K562 (cell line): Measurements from ENCODE around the gene RALGAPB. TPM values are rescaled to one million over a fixed set of nuclear protein-coding genes. Genes with fewer than 3 reads are reported as not detected.

Experiments
- GATAD2B ChIP-seq: fragments of 450-650 bp; IDR thresholded peaks from 2 replicates; pipeline ENCODE4 v1.6.1; 2017; ENCODE audit warnings: mild to moderate bottlenecking, borderline replicate concordance
- NFYB ChIP-seq: IDR thresholded peaks from 2 replicates; pipeline ENCODE4 v1.6.1; 2011; ENCODE audit warnings: mild to moderate bottlenecking, moderate library complexity; ENCODE audit not compliant: insufficient read length; ENCODE audit errors: extremely low read depth
- SMARCC2 ChIP-seq: fragments of 450-650 bp; IDR thresholded peaks from 2 replicates; pipeline ENCODE4 v1.6.1; 2017; ENCODE audit warnings: antibody characterized with exemption, moderate library complexity, mild to moderate bottlenecking, low read depth
- polyA plus RNA-seq, 8 experiments: library from polyadenylated mRNA; depleted of rRNA in 4 of 8; stranded (reverse) in 5 of 8; unstranded in 3 of 8; fragments of >200 nt; fragmentation: Nextera tagmentation in 2 of 8; fragmentation: Illumina TruSeq in 1 of 8; extraction: Ambion mirVana in 2 of 8; extraction: Trizol in 1 of 8; gene quantifications; 2 replicates each; pipeline versions ENCODE4 v1.2.1 to v1.2.3, GENCODE V29; 2011 to 2014; ENCODE audit warnings: inconsistent platforms in 1 of 8, missing spikeins in 1 of 8
- total RNA-seq, 7 experiments: library from RNA; depleted of rRNA in 6 of 7; stranded (reverse); fragments of >200 nt in 6 of 7; fragmentation: Illumina TruSeq in 2 of 7; extraction: Trizol in 2 of 7; gene quantifications; 2 replicates each; pipeline versions ENCODE4 v1.2.1 to v1.2.3, GENCODE V29; 2011 to 2021; ENCODE audit warnings: low replicate concordance in 1 of 7
- TF ChIP-seq, protein P1 (sequence below): sonication (generic); formaldehyde crosslinking; IDR thresholded peaks from 2 replicates; pipeline ENCODE4 v1.8.0; 2022; ENCODE audit warnings: mild to moderate bottlenecking, missing genetic modification reagents
- TF ChIP-seq, protein P2 (sequence below): fragments of 200-800 bp; sonication (Bioruptor generic); IDR thresholded peaks from 2 replicates; pipeline ENCODE4 v1.6.1; 2017; ENCODE audit warnings: missing genetic modification characterization, missing compliant biosample characterization
- TF ChIP-seq, protein P3 (sequence below), 2 experiments: fragments of 450-650 bp in 1 of 2; IDR thresholded peaks; 2 replicates each; pipeline ENCODE4 v1.6.1; 2011 to 2017; ENCODE audit warnings: low read depth in 2 of 2, antibody characterized with exemption in 1 of 2, borderline replicate concordance in 1 of 2, low read length in 1 of 2, mild to moderate bottlenecking in 1 of 2, mixed read lengths in 1 of 2; ENCODE audit not compliant: control insufficient read depth in 1 of 2
- TF ChIP-seq, protein P4 (sequence below): fragments of 450-650 bp; conservative IDR thresholded peaks from 2 replicates; pipeline ENCODE4 v1.6.1; 2016; ENCODE audit warnings: missing genetic modification characterization, low read depth, mild to moderate bottlenecking, control low read depth, missing compliant biosample characterization
- TF ChIP-seq, protein P5 (sequence below): fragments of 250-450 bp; sonication (Bioruptor Pico); IDR thresholded peaks from 2 replicates; pipeline ENCODE4 v1.4.0; 2020; ENCODE audit warnings: mild to moderate bottlenecking, moderate library complexity

Gene RALGAPB
- total and polyA plus RNA-seq, 9 of the 15 experiments (the other 6 are each of a cell fraction or from before 2014, with no cell fraction given) = 4.3 to 25.6 (median 13.6) TPM

DNA sequence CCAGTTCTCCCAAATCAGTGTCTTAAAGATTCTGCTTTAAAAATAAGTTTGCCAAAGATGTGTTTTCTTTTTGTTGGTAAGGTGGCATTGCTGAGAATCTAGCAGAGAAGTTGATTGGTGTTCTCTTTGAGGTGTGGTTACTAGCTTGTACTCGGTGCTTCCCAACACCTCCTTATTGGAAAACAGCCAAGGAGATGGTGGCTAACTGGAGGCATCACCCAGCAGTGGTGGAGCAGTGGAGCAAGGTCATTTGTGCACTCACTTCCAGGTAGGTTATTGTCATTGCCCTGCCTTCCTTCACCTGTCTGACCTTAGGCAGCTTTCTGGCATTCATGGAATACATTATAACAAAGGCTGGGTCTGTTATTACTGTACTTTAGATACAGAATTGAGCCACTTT is 26.7 kb downstream of the RALGAPB start (continued):
- TF ChIP-seq, protein P1, sequence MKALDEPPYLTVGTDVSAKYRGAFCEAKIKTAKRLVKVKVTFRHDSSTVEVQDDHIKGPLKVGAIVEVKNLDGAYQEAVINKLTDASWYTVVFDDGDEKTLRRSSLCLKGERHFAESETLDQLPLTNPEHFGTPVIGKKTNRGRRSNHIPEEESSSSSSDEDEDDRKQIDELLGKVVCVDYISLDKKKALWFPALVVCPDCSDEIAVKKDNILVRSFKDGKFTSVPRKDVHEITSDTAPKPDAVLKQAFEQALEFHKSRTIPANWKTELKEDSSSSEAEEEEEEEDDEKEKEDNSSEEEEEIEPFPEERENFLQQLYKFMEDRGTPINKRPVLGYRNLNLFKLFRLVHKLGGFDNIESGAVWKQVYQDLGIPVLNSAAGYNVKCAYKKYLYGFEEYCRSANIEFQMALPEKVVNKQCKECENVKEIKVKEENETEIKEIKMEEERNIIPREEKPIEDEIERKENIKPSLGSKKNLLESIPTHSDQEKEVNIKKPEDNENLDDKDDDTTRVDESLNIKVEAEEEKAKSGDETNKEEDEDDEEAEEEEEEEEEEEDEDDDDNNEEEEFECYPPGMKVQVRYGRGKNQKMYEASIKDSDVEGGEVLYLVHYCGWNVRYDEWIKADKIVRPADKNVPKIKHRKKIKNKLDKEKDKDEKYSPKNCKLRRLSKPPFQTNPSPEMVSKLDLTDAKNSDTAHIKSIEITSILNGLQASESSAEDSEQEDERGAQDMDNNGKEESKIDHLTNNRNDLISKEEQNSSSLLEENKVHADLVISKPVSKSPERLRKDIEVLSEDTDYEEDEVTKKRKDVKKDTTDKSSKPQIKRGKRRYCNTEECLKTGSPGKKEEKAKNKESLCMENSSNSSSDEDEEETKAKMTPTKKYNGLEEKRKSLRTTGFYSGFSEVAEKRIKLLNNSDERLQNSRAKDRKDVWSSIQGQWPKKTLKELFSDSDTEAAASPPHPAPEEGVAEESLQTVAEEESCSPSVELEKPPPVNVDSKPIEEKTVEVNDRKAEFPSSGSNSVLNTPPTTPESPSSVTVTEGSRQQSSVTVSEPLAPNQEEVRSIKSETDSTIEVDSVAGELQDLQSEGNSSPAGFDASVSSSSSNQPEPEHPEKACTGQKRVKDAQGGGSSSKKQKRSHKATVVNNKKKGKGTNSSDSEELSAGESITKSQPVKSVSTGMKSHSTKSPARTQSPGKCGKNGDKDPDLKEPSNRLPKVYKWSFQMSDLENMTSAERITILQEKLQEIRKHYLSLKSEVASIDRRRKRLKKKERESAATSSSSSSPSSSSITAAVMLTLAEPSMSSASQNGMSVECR (CRISPR knock-in tag) = no peak
- TF ChIP-seq, protein P2, sequence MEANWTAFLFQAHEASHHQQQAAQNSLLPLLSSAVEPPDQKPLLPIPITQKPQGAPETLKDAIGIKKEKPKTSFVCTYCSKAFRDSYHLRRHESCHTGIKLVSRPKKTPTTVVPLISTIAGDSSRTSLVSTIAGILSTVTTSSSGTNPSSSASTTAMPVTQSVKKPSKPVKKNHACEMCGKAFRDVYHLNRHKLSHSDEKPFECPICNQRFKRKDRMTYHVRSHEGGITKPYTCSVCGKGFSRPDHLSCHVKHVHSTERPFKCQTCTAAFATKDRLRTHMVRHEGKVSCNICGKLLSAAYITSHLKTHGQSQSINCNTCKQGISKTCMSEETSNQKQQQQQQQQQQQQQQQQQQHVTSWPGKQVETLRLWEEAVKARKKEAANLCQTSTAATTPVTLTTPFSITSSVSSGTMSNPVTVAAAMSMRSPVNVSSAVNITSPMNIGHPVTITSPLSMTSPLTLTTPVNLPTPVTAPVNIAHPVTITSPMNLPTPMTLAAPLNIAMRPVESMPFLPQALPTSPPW = no peak
- no peak for TF ChIP-seq NFYB
- TF ChIP-seq, protein P3, sequence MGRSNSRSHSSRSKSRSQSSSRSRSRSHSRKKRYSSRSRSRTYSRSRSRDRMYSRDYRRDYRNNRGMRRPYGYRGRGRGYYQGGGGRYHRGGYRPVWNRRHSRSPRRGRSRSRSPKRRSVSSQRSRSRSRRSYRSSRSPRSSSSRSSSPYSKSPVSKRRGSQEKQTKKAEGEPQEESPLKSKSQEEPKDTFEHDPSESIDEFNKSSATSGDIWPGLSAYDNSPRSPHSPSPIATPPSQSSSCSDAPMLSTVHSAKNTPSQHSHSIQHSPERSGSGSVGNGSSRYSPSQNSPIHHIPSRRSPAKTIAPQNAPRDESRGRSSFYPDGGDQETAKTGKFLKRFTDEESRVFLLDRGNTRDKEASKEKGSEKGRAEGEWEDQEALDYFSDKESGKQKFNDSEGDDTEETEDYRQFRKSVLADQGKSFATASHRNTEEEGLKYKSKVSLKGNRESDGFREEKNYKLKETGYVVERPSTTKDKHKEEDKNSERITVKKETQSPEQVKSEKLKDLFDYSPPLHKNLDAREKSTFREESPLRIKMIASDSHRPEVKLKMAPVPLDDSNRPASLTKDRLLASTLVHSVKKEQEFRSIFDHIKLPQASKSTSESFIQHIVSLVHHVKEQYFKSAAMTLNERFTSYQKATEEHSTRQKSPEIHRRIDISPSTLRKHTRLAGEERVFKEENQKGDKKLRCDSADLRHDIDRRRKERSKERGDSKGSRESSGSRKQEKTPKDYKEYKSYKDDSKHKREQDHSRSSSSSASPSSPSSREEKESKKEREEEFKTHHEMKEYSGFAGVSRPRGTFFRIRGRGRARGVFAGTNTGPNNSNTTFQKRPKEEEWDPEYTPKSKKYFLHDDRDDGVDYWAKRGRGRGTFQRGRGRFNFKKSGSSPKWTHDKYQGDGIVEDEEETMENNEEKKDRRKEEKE (IDR thresholded peaks at IDR 0.05; ENCODE audit: borderline replicate concordance in 1 of 2, control insufficient read depth in 1 of 2, low read depth in 2 of 2, low read length in 1 of 2) = no peak
- TF ChIP-seq GATAD2B = no peak
- no peak for TF ChIP-seq SMARCC2
- TF ChIP-seq, protein P4, sequence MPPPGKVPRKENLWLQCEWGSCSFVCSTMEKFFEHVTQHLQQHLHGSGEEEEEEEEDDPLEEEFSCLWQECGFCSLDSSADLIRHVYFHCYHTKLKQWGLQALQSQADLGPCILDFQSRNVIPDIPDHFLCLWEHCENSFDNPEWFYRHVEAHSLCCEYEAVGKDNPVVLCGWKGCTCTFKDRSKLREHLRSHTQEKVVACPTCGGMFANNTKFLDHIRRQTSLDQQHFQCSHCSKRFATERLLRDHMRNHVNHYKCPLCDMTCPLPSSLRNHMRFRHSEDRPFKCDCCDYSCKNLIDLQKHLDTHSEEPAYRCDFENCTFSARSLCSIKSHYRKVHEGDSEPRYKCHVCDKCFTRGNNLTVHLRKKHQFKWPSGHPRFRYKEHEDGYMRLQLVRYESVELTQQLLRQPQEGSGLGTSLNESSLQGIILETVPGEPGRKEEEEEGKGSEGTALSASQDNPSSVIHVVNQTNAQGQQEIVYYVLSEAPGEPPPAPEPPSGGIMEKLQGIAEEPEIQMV (tag) = no peak
- TF ChIP-seq, protein P5, sequence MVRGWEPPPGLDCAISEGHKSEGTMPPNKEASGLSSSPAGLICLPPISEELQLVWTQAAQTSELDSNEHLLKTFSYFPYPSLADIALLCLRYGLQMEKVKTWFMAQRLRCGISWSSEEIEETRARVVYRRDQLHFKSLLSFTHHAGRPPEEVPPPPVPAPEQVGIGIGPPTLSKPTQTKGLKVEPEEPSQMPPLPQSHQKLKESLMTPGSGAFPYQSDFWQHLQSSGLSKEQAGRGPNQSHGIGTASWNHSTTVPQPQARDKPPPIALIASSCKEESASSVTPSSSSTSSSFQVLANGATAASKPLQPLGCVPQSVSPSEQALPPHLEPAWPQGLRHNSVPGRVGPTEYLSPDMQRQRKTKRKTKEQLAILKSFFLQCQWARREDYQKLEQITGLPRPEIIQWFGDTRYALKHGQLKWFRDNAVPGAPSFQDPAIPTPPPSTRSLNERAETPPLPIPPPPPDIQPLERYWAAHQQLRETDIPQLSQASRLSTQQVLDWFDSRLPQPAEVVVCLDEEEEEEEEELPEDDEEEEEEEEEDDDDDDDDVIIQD (CRISPR knock-in tag) = no peak
- TF ChIP-seq, all 486 proteins: peak for 0
